GM12878 (cell line): Measurements from ENCODE around the gene CIROP. TPM values are rescaled to one million over a fixed set of nuclear protein-coding genes. Genes with fewer than 3 reads are reported as not detected.

Experiments
- ATAC-seq: fragments of 200-7000 bp; cut with Tn5 transposase; 3 replicates; pipeline ENCODE4 v1.9.1; 2020; ENCODE audit warnings: mild to moderate bottlenecking, moderate library complexity
- BruUV-seq: library from RNA; stranded (reverse); fragments of 400-500 nt; replicated peaks from 2 replicates; lab custom pipeline; 2021; lab: Mats Ljungman, UMichigan
- CTCF ChIA-PET: fragments of 300-600 bp; sonication (Branson Sonifier 250); formaldehyde crosslinking; extraction: SDS; loops from one replicate; lab custom pipeline; 2021; ENCODE audit warnings: inconsistent platforms; lab: Yijun Ruan, JAX
- POLR2A ChIA-PET: fragments of 350-600 bp; formaldehyde crosslinking; extraction: SDS; loops from one replicate; lab custom pipeline; 2021; ENCODE audit warnings: inconsistent platforms; lab: Charles Lee
- RAD21 ChIA-PET: fragments of 300-600 bp; sonication (Branson Sonifier 250); formaldehyde crosslinking; loops from one replicate; lab custom pipeline; 2023; ENCODE audit warnings: antibody characterized with exemption; ENCODE audit not compliant: unreplicated experiment; lab: Charles Lee
- SMC1A ChIA-PET: fragments of 300-600 bp; sonication (Branson Sonifier 250); formaldehyde crosslinking; loops from one replicate; lab custom pipeline; 2023; ENCODE audit not compliant: unreplicated experiment, uncharacterized antibody; lab: Charles Lee
- DNase-seq: peaks from one replicate; pipeline ENCODE4 v3.0.0-alpha.2; 2011; ENCODE audit warnings: low read depth, low spot score
- FAIRE-seq: peaks from 3 replicates; lab custom pipeline; 2011; peaks lifted over from hg19 to GRCh38; lab: Jason Lieb, UNC
- H2AFZ ChIP-seq: 2 replicates; pipeline ENCODE4 v1.6.0; 2011; ENCODE audit warnings: low read depth, low read length, control low read depth; ENCODE audit not compliant: control insufficient read depth
- H3K27ac ChIP-seq: 2 replicates; pipeline ENCODE4 v1.5.1; 2011; ENCODE audit warnings: control low read depth; ENCODE audit not compliant: control insufficient read depth, insufficient read depth
- H3K27me3 ChIP-seq, 2 experiments: replicated peaks in 1 of 2; 2 replicates each; pipeline versions ENCODE4 v1.6.0 to v1.6.1; 2011; ENCODE audit warnings: low read length in 1 of 2; ENCODE audit not compliant: control insufficient read depth in 2 of 2, insufficient read depth in 2 of 2
- H3K36me3 ChIP-seq, 2 experiments: 2 replicates each; pipeline ENCODE4 v1.5.1; 2011; ENCODE audit warnings: low read length in 1 of 2; ENCODE audit not compliant: control insufficient read depth in 2 of 2, insufficient read depth in 2 of 2
- H3K4me1 ChIP-seq: 2 replicates; pipeline ENCODE4 v1.6.1; 2011; ENCODE audit warnings: mild to moderate bottlenecking, low read length, moderate library complexity, mixed read lengths; ENCODE audit not compliant: control insufficient read depth, insufficient read depth
- H3K4me2 ChIP-seq: 2 replicates; pipeline ENCODE4 v1.6.0; 2011; ENCODE audit warnings: control low read depth; ENCODE audit not compliant: control insufficient read depth, insufficient read depth
- H3K4me3 ChIP-seq: fragments of 200-600 bp; sonication (generic); 2 replicates; pipeline ENCODE4 v1.5.1; 2016
- H3K79me2 ChIP-seq: 2 replicates; pipeline ENCODE4 v1.6.0; 2011; ENCODE audit warnings: low read length; ENCODE audit not compliant: control insufficient read depth, insufficient read depth
- H3K9ac ChIP-seq: 2 replicates; pipeline ENCODE4 v1.8.0; 2011; ENCODE audit warnings: low read length, control low read depth, mixed read lengths; ENCODE audit not compliant: control insufficient read depth, insufficient read depth
- H3K9me3 ChIP-seq: replicated peaks from 3 replicates; pipeline ENCODE4 v1.5.1; 2011; ENCODE audit warnings: mild to moderate bottlenecking, low read length; ENCODE audit not compliant: control insufficient read depth, insufficient read depth
- H4K20me1 ChIP-seq: 2 replicates; pipeline ENCODE4 v1.6.0; 2011; ENCODE audit not compliant: control insufficient read depth, insufficient read depth
- ATF2 ChIP-seq: IDR thresholded peaks from 2 replicates; pipeline ENCODE4 v1.6.1; 2012; ENCODE audit warnings: low read length, inconsistent platforms
- CEBPB ChIP-seq, 2 experiments: fragments of 150-350 bp in 1 of 2; IDR thresholded peaks; 2 replicates each; pipeline ENCODE4 v1.6.1; 2012 to 2014; ENCODE audit warnings: low read depth in 2 of 2, low read length in 2 of 2, borderline replicate concordance in 1 of 2, inconsistent platforms in 1 of 2
- CHD4 ChIP-seq: fragments of 200-600 bp; sonication (generic); IDR thresholded peaks from 2 replicates; pipeline ENCODE4 v1.6.1; 2016; ENCODE audit warnings: mild to moderate bottlenecking
- ELK1 ChIP-seq: IDR thresholded peaks from 2 replicates; pipeline ENCODE4 v1.6.1; 2012; ENCODE audit warnings: low read depth, low read length, improper control_type of control experiment
- ESRRA ChIP-seq: IDR thresholded peaks from 2 replicates; pipeline ENCODE4 v1.6.1; 2012; ENCODE audit warnings: mild to moderate bottlenecking, low read length, improper control_type of control experiment
- FOS ChIP-seq: IDR thresholded peaks from 3 replicates; pipeline ENCODE4 v1.6.1; 2011; ENCODE audit warnings: borderline replicate concordance; ENCODE audit not compliant: insufficient read length; ENCODE audit errors: extremely low read depth
- IKZF1 ChIP-seq: fragments of 450-650 bp; conservative IDR thresholded peaks from 2 replicates; pipeline ENCODE4 v1.6.1; 2017; ENCODE audit warnings: antibody characterized with exemption, mild to moderate bottlenecking
- JUND ChIP-seq: IDR thresholded peaks from 2 replicates; pipeline ENCODE4 v1.6.1; 2012; ENCODE audit warnings: low read depth, mild to moderate bottlenecking, low read length, improper control_type of control experiment, moderate library complexity
- NR2C2 ChIP-seq: IDR thresholded peaks from 2 replicates; pipeline ENCODE4 v1.6.1; 2011; ENCODE audit warnings: borderline replicate concordance, low read depth; ENCODE audit not compliant: control insufficient read depth, insufficient read length
- PAX8 ChIP-seq: fragments of 450-650 bp; IDR thresholded peaks from 2 replicates; pipeline ENCODE4 v1.6.1; 2017; ENCODE audit warnings: mild to moderate bottlenecking, moderate library complexity
- POLR2AphosphoS5 ChIP-seq: IDR thresholded peaks from 2 replicates; pipeline ENCODE4 v1.6.1; 2011; ENCODE audit warnings: mild to moderate bottlenecking, low read length, inconsistent platforms
- RFX5 ChIP-seq: IDR thresholded peaks from 2 replicates; pipeline ENCODE4 v1.6.1; 2011; ENCODE audit warnings: low read depth, low read length, improper control_type of control experiment
- SUPT20H ChIP-seq: IDR thresholded peaks from 2 replicates; pipeline ENCODE4 v1.6.1; 2011; ENCODE audit warnings: low read depth, mild to moderate bottlenecking, low read length, moderate library complexity, borderline replicate concordance; ENCODE audit not compliant: control insufficient read depth
- ZNF687 ChIP-seq: fragments of 450-650 bp; IDR thresholded peaks from 2 replicates; pipeline ENCODE4 v1.6.1; 2017; ENCODE audit warnings: mild to moderate bottlenecking, moderate library complexity
- WGBS: methylation state at CpG from one replicate; pipeline ENCODE4 v1.1.6; 2016; ENCODE audit warnings: low lambda C conversion rate; ENCODE audit not compliant: insufficient replicate concordance, insufficient coverage; ENCODE audit errors: missing lambda C conversion rate; 5-methylcytosine and 5-hydroxymethylcytosine counted together
- in situ Hi-C: fragments of 300-500 bp; cut with MboI; formaldehyde crosslinking; loops from 9 replicates; pipeline ENCODE4 v1.14.3; 2018; ENCODE audit warnings: mixed read lengths
- intact Hi-C: fragments of 100-400 bp; cut with micrococcal nuclease; formaldehyde crosslinking; loops from one replicate; pipeline ENCODE4 v1.14.2; 2022; ENCODE audit not compliant: unreplicated experiment
- polyA plus RNA-seq, 11 experiments: library from polyadenylated mRNA; depleted of rRNA in 4 of 11; unstranded in 6 of 11; stranded (reverse) in 5 of 11; fragments of >200 nt; fragmentation: Nextera tagmentation in 4 of 11; fragmentation: Illumina TruSeq in 1 of 11; extraction: Ambion mirVana in 4 of 11; extraction: Trizol in 1 of 11; gene quantifications; 1 replicate in 1 of 11; 2 replicates in 10 of 11; pipeline versions ENCODE4 v1.2.1 to v1.2.3, GENCODE V29; 2011 to 2016; ENCODE audit warnings: inconsistent platforms in 2 of 11, missing spikeins in 2 of 11, low read depth in 1 of 11
- total RNA-seq, 4 experiments: library from RNA; depleted of rRNA in 3 of 4; stranded (reverse); fragments of >200 nt in 3 of 4; fragmentation: Illumina TruSeq in 1 of 4; extraction: Trizol in 1 of 4; gene quantifications; 2 replicates each; pipeline versions ENCODE4 v1.2.1 to v1.2.3, GENCODE V29; 2013 to 2021

Gene CIROP
- total and polyA plus RNA-seq, 10 of the 15 experiments (the other 5 are each of a cell fraction or from before 2014, with no cell fraction given) = not detected

GRCh38 chr14:23071244-23071920 is 33.4 kb downstream of the CIROP start:
- DNase-seq = peak; percentile 45
- no TSS peak for BruUV-seq
- ChIA-PET RAD21 (interaction anchor here (1.0 to 2.3 kb wide), 9 partner anchors 14 to 142 kb away, joined by 3 to 23 read pairs (median 4); partner anchors contain the start of genes ACIN1, C14orf119 and CDH24), CTCF (interaction anchor here (0.6 to 3.7 kb wide), 28 partner anchors 9 to 232 kb away, joined by 3 to 36 read pairs (median 5); partner anchors contain the start of genes ACIN1, AJUBA, C14orf119 and CDH24), POLR2A (interaction anchor here (0.8 to 3.7 kb wide), 6 partner anchors 11 to 251 kb away, joined by 3 to 19 read pairs (median 4); partner anchors contain the start of genes ACIN1 and C14orf119), SMC1A (interaction anchor here (0.8 to 3.2 kb wide), 12 partner anchors 9 to 249 kb away, joined by 3 to 13 read pairs (median 4); partner anchors contain the start of genes ACIN1, C14orf119 and PABPN1)
- intact Hi-C loops (no loop called here), in situ Hi-C loops (no loop called here)
- peaks cover 33% of the 10 kb centered on the region for H3K79me2 ChIP-seq
- H3K9ac ChIP-seq = peak overlapping the region; percentile 90
- H3K9me3 ChIP-seq = no peaks in the 10 kb centered on the region
- peak; percentile 98 for ATAC-seq
- peak overlapping the region; percentile 80 for H3K4me3 ChIP-seq
- H3K4me1 ChIP-seq = peaks cover 11% of the 10 kb centered on the region; the same call in 1 of the 2 replicates
- H2AFZ ChIP-seq = peak overlapping the region; percentile 13; the same call in 1 of the 2 replicates
- H3K4me2 ChIP-seq = peak overlapping the region; percentile 92
- peak overlapping the region; percentile 86 for H3K27ac ChIP-seq
- peaks cover 18 to 34% of the 10 kb centered on the region in 2 experiments for H3K36me3 ChIP-seq
- H3K27me3 ChIP-seq = no peaks in the 10 kb centered on the region
- 0 out of 2 replicates have a peak, but pooled peaks cover 7% of the 10 kb centered on the region for H4K20me1 ChIP-seq
- WGBS = 4% methylated on average over 14 of the region's 14 CpGs
- FAIRE-seq = peak; percentile 97
- TF ChIP-seq RFX5 (no peak), NR2C2 (no peak), SUPT20H (no peak), ZNF687 (peak; percentile 31; the same call in 1 of the 2 replicates), ESRRA (no peak), POLR2AphosphoS5 (peak; percentile 92), ELK1 (no peak), JUND (no peak), ATF2 (no peak), IKZF1 (0 out of 2 replicates have a peak, but pooled peaks have one; percentile 21), FOS (no peak), PAX8 (no peak; the same call in 1 of the 2 replicates), CEBPB (IDR thresholded peaks at IDR 0.05; ENCODE audit: borderline replicate concordance in 1 of 2, low read depth in 2 of 2, low read length in 2 of 2) (no peak), CHD4 (no peak)
